Neuron (in vitro differentiated cells): ENCODE results near the gene ERV3-1.
"Not testable (repeated sequence)": the region's sequence is repeated elsewhere in the genome, so short reads cannot be mapped to it uniquely, and the experiment has no call there.

Source experiments
- H2AFZ ChIP-seq: one replicate; pipeline ENCODE4 v1.6.1; 2013; ENCODE audit warnings: low read depth, mild to moderate bottlenecking, inconsistent platforms, low read length, moderate library complexity
- H3K27me3 ChIP-seq: one replicate; pipeline ENCODE4 v1.6.1; 2013; ENCODE audit warnings: low read length; ENCODE audit not compliant: insufficient read depth
- H3K36me3 ChIP-seq: one replicate; pipeline ENCODE4 v1.6.1; 2013; ENCODE audit warnings: low read length; ENCODE audit not compliant: insufficient read depth
- H3K4me1 ChIP-seq: one replicate; pipeline ENCODE4 v1.6.1; 2013; ENCODE audit warnings: low read length; ENCODE audit not compliant: insufficient read depth
- H3K4me3 ChIP-seq: 2 replicates; pipeline ENCODE4 v1.5.1; 2013; ENCODE audit warnings: mild to moderate bottlenecking, low read length, moderate library complexity
- H3K9me3 ChIP-seq: one replicate; pipeline ENCODE4 v1.6.1; 2013; ENCODE audit warnings: low read length

Gene ERV3-1

GRCh38 chr7:64996305-64996704 is 10.2 kb downstream of the ERV3-1 start:
- Histone ChIP-seq H3K36me3 (peaks cover 61% of the 10 kb centered on the region), H3K27me3 (no peaks in the 10 kb centered on the region), H3K4me3 (no peak overlapping the region), H3K9me3 (peaks cover 76% of the 10 kb centered on the region), H2AFZ (no peak overlapping the region), H3K4me1 (no peaks in the 10 kb centered on the region)

- H3K4me3 ChIP-seq = no peak overlapping the region
- H3K36me3 ChIP-seq = peaks cover 69% of the 10 kb centered on the region
- no peaks in the 10 kb centered on the region for H3K4me1 ChIP-seq
- H3K9me3 ChIP-seq = peaks cover 80% of the 10 kb centered on the region
- H3K27me3 ChIP-seq = no peaks in the 10 kb centered on the region
- no peak overlapping the region for H2AFZ ChIP-seq
Observed at GRCh38 chr7:64993901-64994300, 12.6 kb downstream of the ERV3-1 start.

DNA sequence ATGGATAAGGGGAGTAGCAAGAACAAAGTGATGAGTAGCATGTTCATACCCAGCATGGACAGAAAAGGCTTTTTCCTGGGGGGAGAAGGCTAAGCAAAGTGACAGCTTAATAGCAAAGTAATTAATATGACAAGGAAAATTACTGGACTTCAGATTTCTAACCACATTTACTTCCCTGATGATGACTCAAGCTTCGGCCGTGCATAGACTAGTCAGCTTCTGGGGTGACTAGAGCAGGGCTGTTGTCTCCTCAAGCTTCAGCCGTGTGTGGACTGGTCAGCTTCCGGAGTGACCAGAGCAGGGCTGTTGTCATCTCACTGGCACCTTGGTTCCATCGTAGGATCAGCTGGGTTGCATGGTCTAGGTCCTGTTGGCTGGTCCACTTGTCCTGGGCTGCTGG is 13.5 kb downstream of the ERV3-1 start:
- no peaks in the 10 kb centered on the region for H3K27me3 ChIP-seq
- no peak overlapping the region for H3K4me3 ChIP-seq
- H3K9me3 ChIP-seq = peaks cover 75% of the 10 kb centered on the region
- H3K36me3 ChIP-seq = peaks cover 63% of the 10 kb centered on the region
- no peak overlapping the region for H2AFZ ChIP-seq
- H3K4me1 ChIP-seq = no peaks in the 10 kb centered on the region

DNA sequence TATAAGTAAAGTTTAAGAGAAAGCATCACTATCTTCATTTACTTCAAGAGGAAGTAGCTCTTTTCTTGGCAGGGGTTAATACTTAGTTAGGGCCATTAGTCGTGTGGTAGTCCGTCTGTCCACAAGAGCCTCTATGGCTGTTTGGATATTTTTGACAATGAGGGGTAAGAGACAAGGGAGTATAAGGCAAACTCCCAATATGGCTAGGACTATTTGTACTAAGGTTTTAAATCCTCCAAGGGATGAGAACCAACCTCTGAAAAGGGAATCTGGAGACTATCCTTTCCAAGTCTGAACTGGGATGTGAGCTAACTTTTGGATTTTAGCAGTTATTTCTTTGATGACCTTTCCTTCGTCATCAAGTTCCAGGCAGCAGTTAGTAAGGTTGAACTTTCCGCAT is 15.6 kb downstream of the ERV3-1 start, which contains the start of gene ZNF117:
ZNF117 (minus strand) TSS at position 101 of the 400 bp plus-strand sequence.
- no peak within 1 kb of the TSS for H2AFZ ChIP-seq
- no peak within 1 kb of the TSS for H3K4me3 ChIP-seq
- no peaks in the 10 kb centered on the region for H3K4me1 ChIP-seq
- peaks cover 62% of the 10 kb centered on the region for H3K9me3 ChIP-seq
- no peaks in the 10 kb centered on the region for H3K27me3 ChIP-seq
- peaks cover 70% of the 10 kb centered on the region for H3K36me3 ChIP-seq

DNA sequence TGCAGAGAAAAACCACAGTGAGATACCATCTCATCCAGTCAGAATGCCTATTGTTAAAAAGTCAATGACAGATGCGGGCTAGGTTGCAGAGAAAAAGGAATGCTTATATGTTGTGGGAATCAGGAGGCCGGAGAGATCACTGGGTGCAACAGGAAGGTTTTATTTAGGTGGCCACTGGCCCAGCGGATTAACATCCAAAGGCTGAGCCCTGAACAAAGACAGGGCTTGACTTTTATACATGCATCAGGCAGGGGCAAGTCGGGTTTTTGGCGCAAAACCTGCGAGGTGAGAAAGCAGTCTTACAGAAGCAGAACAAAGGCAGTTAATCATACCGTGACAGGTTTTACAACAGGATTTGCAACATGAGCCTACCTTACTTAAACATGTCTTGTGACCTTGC is 16.3 kb downstream of the ERV3-1 start:
- H3K9me3 ChIP-seq = peaks cover 65% of the 10 kb centered on the region
- H3K27me3 ChIP-seq = no peaks in the 10 kb centered on the region
- H3K4me3 ChIP-seq = no peak overlapping the region
- H3K36me3 ChIP-seq = peaks cover 67% of the 10 kb centered on the region
- no peaks in the 10 kb centered on the region for H3K4me1 ChIP-seq
- H2AFZ ChIP-seq = no peak overlapping the region

DNA sequence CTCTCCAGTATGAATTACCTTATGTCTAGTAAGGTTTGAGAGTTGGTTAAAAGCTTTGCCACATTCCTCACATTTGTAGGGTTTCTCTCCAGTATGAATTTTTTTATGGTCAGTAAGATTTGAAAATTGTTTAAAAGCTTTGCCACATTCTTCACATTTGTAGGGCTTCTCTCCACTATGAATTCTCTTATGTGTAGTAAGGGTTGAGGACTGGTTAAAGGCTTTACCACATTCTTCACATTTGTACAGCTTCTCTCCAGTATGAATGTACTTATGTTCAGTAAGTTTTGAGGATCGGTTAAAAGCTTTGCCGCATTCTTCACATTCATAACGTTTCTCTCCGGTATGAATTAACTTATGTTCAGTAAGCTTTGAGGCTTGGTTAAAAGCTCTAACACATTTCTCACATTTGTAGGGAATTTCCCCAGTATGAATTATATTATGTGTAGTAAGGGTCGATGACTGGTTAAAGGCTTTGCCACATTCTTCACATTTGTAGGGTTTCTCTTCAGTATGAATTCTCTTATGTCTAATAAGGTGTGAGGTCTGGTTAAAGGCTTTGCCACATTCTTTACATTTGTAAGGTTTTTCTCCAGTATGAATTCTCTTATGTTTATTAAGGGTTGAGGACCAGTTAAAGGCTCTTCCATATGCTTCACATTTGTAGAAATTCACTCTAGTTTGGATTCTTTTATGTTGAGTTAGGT is 27.8 kb downstream of the ERV3-1 start:
- Histone ChIP-seq H3K9me3 (peaks cover 64% of the 10 kb centered on the region), H3K27me3 (no peaks in the 10 kb centered on the region), H3K4me1 (no peaks in the 10 kb centered on the region), H3K36me3 (peaks cover 59% of the 10 kb centered on the region), H2AFZ (no peak overlapping the region), H3K4me3 (no peak overlapping the region)

DNA sequence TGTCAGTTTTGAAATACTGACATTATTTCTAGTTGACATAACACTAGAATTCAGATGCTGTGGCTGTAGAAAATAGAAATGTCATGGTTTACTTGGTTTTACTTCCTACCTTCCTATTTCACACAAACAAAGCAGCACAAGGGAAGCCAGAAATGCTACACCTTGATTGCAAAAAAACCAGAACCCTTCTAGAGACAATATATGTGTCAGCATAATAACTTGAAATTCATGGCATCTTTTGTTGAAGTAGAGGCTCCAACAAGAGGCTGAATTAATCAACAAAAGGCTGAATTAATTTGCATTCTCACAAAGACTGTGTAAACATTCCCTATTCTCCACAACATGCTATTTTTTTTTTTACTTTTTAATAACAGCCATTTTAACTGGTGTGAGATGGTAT is 40.9 kb downstream of the ERV3-1 start:
- no peaks in the 10 kb centered on the region for H3K27me3 ChIP-seq
- H3K9me3 ChIP-seq = no peaks in the 10 kb centered on the region
- no peaks in the 10 kb centered on the region for H3K36me3 ChIP-seq
- no peak overlapping the region for H2AFZ ChIP-seq
- H3K4me1 ChIP-seq = peaks cover 3% of the 10 kb centered on the region
- no peak overlapping the region for H3K4me3 ChIP-seq

GRCh38 chr7:64959072-64959747 is 47.3 kb downstream of the ERV3-1 start:
- Histone ChIP-seq H3K9me3 (no peaks in the 10 kb centered on the region), H3K4me3 (no peak overlapping the region), H3K4me1 (no peaks in the 10 kb centered on the region), H3K36me3 (no peaks in the 10 kb centered on the region), H3K27me3 (no peaks in the 10 kb centered on the region), H2AFZ (no peak overlapping the region)

DNA sequence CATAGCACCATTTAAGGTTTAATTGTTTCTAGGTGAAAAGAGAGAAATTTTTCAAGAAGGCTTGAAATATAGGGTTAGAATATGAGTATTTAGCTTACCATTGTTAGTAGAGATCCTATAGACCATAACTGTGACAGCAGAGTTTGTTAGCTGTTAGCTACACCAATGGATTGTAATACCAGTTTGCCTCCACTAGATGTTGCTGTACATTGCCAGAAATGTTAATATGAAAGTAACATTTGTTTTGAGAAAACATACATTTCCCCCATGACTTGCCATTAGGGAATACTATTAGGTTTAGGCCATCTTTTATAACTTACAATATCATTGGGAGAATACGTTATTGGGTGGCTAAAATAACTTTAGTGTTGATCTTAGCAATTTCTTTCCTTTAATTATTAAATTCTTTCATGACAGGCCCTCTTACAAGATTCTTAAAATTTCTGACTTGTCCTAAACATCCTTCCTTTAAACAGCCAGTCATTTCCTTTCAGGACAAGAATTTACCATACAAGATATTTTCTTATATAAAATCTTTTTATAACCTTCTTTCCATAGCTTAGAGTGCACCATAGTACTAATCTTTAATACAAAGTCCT is 55.1 kb downstream of the ERV3-1 start:
- no peak overlapping the region for H2AFZ ChIP-seq
- H3K4me1 ChIP-seq = peaks cover 5% of the 10 kb centered on the region
- H3K27me3 ChIP-seq = peaks cover 11% of the 10 kb centered on the region
- H3K36me3 ChIP-seq = no peaks in the 10 kb centered on the region
- no peaks in the 10 kb centered on the region for H3K9me3 ChIP-seq
- H3K4me3 ChIP-seq = no peak overlapping the region

DNA sequence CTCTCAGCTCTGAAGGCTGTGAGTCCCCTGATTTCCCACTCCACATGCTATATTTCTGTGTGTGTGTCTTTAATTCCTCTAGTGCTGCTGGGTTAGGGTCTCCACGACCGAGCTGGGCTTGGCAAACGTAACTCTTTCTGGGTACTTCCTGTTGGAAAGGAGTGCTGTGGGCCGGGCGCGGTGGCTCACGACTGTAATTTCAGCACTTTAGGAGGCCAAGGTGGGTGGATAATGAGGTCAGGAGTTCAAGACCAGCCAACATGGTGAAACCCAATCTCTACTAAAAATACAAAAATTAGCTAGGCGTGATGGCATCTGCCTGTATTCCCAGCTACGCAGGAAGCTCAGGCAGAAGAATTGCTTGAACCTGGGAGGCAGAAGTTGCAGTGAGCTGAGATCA is 55.8 kb downstream of the ERV3-1 start:
- H3K27me3 ChIP-seq = peaks cover 11% of the 10 kb centered on the region
- not testable (repeated sequence) for H3K9me3 ChIP-seq, H3K4me1 ChIP-seq, H3K36me3 ChIP-seq, H2AFZ ChIP-seq, H3K4me3 ChIP-seq

GRCh38 chr7:64948774-64949173 is 57.7 kb downstream of the ERV3-1 start:
- H3K4me1 ChIP-seq, H3K36me3 ChIP-seq, H3K4me3 ChIP-seq, H3K9me3 ChIP-seq, H2AFZ ChIP-seq: not testable (repeated sequence)
- peaks cover 11% of the 10 kb centered on the region for H3K27me3 ChIP-seq

GRCh38 chr7:64947252-64948000 is 59.1 kb downstream of the ERV3-1 start:
- Histone ChIP-seq H3K4me1 (peaks cover 5% of the 10 kb centered on the region), H2AFZ (peak overlapping the region; percentile 82), H3K36me3 (no peaks in the 10 kb centered on the region), H3K9me3 (no peaks in the 10 kb centered on the region), H3K27me3 (peaks cover 11% of the 10 kb centered on the region), H3K4me3 (peak overlapping the region; percentile 49)

DNA sequence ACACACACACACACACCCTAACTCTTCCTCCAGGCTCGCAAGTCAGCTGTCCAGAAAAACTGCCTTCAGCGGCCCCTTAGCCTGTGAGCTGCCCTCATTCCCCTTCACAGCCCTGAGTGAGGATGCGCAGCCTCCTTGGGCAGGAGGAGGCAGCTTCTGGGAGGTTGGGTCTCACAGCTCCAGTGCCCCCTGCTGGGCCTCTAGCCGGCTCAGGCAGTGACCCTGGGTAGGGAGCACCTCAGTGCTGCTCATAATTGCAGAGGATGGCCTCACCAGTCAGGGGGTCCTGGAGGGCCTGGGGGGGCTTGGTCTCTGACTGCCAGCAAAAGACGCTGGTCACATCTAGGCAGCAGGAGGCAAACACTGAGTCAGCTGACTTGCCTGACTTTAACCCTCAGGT is 59.7 kb downstream of the ERV3-1 start:
- Histone ChIP-seq H3K4me3 (peak overlapping the region; percentile 49), H3K4me1 (peaks cover 5% of the 10 kb centered on the region), H3K27me3 (peaks cover 11% of the 10 kb centered on the region)

More for the DNA sequence above, 59.7 kb downstream of the ERV3-1 start:
- H3K9me3 ChIP-seq = no peaks in the 10 kb centered on the region
- peak overlapping the region; percentile 82 for H2AFZ ChIP-seq
- no peaks in the 10 kb centered on the region for H3K36me3 ChIP-seq
